ENCODE measurements around the gene LPXN.

DNA sequence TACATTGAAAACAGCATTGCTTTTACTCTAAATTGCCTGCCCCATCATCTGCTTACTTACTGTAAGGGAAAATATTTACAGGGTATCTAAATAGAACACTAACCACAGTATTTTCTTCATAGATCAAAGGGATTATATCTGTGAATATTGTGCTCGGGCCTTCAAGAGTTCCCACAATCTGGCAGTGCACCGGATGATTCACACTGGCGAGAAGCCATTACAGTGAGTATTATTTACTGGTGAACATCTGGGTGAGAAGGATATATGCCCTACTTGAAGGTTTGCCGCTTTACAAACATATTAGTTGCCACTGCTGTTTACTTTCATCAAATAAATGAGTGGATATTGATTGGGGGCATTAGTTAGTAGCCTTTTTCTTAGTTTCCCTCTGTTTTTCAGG is 40.9 kb upstream of the LPXN start:
- TF ChIP-seq, protein P1, sequence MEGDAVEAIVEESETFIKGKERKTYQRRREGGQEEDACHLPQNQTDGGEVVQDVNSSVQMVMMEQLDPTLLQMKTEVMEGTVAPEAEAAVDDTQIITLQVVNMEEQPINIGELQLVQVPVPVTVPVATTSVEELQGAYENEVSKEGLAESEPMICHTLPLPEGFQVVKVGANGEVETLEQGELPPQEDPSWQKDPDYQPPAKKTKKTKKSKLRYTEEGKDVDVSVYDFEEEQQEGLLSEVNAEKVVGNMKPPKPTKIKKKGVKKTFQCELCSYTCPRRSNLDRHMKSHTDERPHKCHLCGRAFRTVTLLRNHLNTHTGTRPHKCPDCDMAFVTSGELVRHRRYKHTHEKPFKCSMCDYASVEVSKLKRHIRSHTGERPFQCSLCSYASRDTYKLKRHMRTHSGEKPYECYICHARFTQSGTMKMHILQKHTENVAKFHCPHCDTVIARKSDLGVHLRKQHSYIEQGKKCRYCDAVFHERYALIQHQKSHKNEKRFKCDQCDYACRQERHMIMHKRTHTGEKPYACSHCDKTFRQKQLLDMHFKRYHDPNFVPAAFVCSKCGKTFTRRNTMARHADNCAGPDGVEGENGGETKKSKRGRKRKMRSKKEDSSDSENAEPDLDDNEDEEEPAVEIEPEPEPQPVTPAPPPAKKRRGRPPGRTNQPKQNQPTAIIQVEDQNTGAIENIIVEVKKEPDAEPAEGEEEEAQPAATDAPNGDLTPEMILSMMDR (IDR thresholded peaks at IDR 0.05 in 8 of 11, conservative IDR thresholded peaks at IDR 0.05 in 3 of 11) = no peak
- no peak for TF ChIP-seq POLR2A (IDR thresholded peaks at IDR 0.05)

All from spleen (tissue), 7 donors.